Measurements from ENCODE around the gene URGCP.
A peak's percentile ranks its signal among the peaks of the same experiment; 100 is the strongest.

Gene URGCP, protein sequence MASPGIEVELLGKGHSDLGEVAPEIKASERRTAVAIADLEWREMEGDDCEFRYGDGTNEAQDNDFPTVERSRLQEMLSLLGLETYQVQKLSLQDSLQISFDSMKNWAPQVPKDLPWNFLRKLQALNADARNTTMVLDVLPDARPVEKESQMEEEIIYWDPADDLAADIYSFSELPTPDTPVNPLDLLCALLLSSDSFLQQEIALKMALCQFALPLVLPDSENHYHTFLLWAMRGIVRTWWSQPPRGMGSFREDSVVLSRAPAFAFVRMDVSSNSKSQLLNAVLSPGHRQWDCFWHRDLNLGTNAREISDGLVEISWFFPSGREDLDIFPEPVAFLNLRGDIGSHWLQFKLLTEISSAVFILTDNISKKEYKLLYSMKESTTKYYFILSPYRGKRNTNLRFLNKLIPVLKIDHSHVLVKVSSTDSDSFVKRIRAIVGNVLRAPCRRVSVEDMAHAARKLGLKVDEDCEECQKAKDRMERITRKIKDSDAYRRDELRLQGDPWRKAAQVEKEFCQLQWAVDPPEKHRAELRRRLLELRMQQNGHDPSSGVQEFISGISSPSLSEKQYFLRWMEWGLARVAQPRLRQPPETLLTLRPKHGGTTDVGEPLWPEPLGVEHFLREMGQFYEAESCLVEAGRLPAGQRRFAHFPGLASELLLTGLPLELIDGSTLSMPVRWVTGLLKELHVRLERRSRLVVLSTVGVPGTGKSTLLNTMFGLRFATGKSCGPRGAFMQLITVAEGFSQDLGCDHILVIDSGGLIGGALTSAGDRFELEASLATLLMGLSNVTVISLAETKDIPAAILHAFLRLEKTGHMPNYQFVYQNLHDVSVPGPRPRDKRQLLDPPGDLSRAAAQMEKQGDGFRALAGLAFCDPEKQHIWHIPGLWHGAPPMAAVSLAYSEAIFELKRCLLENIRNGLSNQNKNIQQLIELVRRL

DNA sequence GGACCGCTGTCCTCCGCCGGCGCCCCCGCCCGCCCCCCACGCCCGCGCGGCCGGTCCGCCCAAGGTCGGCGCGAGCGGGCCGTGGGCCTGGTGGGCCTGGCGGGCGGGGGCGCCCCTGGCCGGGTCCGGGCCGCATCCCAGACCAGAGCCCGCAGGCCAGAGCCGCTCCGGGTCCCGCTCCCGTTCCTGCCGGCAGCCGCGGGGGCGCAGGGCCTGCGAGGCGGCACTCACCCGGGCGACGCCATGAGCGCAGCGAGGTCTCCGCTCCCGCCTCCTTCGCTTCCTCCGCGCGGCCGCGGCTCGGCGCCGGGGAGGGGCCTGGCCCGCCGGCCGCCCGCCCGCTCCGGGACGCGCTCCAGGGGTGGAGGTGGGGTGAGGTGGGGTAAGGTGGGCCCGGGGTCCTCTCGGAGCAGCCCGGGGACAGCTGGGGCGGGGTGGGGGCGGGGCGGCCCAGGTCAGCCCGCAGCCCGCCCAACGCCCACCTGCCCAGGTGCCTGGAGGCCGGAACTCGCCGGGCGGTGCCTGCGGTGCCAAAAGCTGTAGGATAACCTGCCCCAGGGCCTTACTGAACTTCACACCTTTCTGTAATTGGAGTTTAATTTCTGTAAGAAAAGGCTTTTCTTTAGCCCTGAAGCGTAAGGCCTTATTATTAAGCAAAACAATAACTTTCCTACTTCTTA is at the start of gene URGCP:
Gene URGCP, minus strand, starts transcription at position 266 of the 680 bp plus-strand sequence. Its CDS starts 21 bp downstream, at position 245.
- peak in 2 of 3 donors; percentile 13 to 48 for DNase-seq (ENCODE audit: low read depth in 3 of 3)

DNA sequence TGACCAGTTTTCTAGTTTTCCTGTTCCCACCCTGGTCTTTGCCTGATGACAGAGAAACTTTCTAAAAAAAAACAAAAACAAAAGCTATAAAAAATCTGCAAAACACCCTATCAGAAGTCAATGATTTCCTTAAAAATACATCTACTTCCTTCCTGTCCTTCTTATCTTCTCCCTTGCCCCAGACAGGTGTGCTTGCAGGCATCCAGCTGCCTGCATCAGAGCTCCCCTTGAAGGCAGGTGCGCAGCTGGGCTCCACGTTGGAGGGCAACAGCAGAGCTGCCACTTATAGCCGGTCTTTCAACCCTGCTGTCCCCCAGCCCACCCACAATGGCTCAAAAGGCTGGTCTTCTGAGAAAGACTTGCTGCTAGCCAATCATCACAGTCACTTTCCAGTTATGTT is 49.6 kb upstream of the URGCP start:
- no peak for DNase-seq (ENCODE audit: low read depth in 3 of 3)

DNA sequence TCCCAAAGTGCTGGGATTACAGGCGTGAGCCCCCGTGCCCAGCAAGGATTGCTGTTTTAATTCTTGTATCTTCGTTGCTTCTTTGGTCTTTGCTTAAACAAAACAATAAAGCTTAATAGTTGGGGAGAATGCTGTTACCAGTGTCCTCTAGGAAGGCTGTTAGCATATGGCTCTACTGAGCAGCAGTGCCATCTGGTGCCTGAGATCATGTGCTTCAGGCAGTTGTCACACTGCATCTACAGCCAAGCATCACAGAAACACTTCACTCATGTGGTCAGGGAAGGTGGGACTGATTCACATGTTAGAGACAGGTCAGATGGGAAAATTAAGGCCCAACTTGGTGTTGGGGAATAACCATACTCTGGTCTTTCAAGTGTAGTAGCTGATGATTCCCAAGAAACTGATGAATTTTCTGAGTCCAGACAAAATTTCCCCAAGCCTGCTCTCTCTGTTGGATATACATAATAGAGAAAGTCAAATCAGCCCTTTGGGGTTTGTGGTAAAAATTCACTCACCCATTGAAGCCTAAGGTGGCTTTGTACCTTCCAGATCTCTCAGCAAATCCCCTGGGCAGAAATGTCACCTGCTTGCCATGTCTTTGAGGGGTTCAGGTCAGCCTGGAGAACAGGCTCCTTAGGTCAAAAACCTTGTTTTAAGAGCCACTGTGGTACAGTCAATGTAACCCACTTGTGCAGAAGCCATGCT is 48.3 kb upstream of the URGCP start:
- no peak for DNase-seq (ENCODE audit: low read depth in 3 of 3)

DNA sequence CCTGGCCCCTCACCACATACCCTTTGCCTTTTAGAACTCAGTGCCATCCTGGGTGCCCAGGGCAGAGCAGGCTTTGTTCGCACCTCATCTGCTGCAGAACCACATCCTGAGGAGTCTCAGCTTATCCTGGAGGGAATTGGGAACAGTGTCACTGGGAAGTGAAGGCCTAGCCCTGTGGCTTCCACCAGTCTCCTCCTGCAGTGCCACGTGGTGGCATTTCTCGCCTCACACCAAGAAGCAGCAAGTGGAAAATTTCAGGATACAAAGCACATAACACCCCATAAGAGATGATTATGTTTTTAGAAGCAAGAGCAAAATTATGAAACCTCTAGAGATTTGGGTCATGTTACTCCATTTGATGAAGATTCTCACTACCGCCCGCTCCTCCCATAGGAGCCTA is 46.7 kb upstream of the URGCP start:
- DNase-seq (ENCODE audit: low read depth in 3 of 3), result no peak

DNA sequence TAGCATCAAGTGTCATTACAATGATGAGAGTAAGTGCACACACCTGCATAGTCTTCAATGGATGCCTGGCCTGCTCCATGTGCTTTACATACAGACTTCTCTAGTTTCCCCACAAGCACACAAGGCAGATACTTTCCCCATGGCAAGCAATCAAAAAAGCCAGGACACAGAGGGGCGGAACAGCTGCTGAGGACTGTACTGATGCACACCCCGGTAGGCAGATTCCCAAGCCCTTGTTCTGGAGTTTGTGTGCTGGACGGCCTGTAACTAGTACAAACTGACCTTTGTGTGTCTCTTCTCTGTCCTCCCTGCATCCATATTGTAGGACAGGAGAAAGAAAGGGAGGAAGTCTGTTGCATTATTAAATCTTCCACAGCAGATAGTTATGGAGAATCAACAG is 45.6 kb upstream of the URGCP start:
- DNase-seq (ENCODE audit: low read depth in 3 of 3), result no peak

DNA sequence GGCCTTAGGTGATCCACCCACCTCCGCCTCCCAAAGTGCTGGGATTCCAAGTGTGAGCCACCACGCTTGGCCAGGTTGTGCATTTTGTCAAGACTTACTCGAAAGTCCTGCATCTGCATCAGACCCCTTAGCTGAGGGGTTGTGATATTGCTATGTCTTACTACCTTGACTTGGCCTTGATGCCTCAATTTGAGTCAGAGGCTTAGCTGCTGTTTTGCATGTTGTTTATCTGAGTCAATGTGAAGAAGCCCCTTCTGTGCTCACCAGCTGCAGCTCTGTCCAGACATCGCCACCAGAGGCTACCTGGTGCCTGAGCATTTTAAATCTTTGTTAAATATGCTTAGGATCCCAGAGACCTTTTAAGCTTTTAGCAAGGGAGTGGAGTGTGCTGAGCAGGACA is 37.9 kb upstream of the URGCP start:
- no peak for DNase-seq (ENCODE audit: low read depth in 3 of 3)

DNA sequence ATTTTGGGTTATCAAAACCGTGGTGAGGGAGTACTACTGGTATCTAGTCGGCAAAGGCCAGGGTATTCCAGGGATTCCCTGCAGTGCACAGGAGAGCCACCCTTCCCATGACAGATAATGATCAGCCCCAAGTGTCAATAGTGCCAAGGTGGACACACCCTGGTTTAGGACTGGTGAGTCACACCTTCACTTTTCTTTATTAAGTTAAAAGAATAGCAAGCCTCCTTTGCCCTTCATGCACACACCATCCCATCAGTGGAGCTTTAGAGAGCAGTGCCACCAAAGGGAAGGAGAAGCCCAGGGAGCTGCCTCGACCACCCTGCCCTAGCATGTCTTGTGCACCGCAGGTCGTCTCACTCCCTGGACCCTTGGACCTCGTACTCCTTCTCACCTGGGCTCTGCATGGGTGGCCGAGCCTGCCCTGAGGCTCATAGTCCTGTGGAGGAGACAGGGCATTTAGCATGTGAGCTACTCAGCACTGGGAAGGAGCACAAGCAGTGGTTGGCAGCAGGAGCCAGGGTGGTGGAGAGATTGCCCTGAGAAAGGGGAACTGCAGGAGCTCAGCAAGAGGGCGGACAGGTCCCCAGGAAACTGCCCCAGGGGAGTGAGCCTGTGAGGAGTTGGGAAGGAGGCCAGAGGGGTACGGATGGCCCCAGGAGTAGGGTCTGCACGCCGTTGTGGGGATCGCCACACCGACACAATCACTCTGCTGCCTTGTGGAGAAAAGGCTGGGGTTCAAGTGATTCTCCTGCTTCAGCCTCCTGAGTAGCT is 37.2 kb upstream of the URGCP start:
- DNase-seq (ENCODE audit: low read depth in 3 of 3), result no peak

DNA sequence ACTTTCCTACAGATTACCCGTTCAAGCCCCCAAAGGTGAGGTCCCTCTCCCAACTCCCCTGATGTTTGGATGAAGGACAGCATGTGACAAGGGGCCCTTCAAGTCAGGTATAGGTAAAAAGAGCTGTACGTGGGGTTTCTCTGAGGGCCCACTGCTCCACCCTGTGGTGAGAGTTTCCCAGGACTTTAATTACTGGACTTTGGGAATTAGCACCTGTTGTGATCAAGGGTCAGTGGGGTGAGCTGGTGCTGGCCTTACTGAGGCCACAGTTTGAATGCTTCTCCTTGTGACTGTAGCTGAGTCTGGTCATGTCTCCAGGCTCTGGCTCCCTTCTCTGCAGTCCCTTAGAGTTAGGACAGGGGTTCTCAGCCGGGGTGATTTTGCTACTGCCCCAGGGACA is 36.6 kb upstream of the URGCP start:
- no peak for DNase-seq (ENCODE audit: low read depth in 3 of 3)

DNA sequence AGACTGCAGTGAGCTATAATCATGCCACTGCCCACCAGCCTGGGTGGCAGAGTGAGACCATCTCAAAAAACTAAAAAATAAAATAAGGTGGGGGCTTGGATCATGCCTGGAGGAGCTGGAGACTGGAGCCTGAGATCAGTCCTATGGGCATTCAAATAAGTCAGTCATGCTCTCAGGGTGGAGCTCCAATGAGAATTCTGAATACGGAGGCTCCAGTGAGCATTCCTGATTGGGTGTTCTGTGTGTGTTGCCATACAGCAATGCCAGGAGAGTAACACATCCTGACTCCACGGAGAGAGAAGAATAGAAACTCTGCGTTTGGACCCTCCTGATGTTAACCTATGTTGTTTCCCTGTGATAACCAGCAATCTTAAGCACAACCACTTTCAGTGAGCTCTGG is 35.9 kb upstream of the URGCP start:
- DNase-seq (ENCODE audit: low read depth in 3 of 3), result no peak

DNA sequence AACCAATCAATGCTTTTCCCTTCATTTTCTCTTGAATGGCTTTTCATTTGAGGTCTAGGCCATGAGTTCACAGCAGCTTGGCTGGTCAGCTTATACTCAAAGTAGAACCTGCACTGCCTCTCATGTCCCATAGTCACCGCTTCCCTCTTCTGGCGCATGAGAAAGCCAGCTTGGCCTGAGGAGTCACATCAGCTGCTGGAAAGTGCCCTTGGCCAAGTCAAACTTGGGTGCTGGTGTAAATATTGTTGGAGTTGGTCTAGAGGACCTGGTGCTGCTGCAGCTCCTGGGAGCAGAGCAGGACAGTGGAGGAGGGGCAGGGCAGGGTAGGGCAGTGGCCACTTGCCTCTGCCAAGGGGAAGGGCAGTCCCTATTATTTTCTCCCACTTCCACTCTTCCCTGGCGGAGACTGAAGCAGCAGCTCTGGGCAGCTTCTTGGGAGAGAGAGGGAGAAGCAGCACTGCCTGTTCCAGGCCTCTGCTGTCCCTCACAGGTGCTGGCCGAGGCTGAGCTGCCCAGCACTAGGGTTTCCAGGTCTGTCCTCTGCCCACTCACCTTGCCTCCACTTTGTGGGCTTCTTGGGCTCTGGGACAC is 32.6 kb upstream of the URGCP start:
- DNase-seq (ENCODE audit: low read depth in 3 of 3), result no peak

DNA sequence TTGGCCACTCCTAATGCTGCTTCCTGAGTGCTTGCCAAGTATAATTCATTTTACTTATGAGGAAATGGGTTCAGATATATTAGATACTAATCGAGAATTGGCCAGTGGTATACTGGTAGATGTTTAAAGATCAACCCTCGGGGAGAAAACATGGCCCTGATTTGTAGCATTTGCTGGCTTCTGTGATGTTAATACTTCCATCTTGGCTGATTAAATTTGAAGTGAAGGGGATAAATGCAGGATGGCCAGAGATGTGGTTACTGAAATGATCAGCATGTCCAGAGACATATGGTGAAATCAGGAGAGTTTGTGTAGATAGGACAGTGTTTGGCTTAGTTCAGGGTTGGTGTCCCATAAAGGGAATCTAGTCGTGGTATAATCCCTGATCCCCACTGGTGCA is 31.0 kb upstream of the URGCP start:
- DNase-seq (ENCODE audit: low read depth in 3 of 3), result no peak

DNA sequence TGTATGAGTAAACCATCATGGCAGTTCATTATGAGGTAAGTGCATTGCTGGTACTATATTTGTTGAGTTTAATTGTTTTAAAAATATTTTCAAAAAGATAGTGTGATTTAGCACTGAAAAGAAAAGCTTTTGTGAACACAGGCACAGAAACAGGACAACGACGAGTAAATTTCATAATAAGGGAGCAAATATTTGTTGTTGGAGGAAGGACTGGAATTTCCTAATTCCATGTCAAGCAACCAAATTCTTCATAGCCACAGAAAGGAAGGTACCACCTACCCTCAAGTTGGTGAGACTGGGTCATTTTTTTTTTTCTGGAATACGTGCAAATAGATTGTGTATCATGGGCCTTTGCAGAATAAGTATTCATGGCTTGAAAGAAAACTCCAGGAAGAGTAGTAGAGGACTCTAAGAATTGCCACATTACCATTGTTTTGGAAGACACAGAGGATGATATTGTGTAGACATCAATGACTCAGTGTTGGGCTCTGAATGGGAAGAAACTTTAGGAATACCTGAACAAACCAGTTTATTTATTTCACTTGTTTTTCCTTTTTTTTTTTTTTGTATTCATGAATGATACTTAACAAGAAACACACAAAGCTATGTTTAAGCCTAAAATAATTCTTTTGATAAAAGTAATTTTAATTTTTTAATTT is 27.6 kb upstream of the URGCP start:
- no peak for DNase-seq (ENCODE audit: low read depth in 3 of 3)

DNA sequence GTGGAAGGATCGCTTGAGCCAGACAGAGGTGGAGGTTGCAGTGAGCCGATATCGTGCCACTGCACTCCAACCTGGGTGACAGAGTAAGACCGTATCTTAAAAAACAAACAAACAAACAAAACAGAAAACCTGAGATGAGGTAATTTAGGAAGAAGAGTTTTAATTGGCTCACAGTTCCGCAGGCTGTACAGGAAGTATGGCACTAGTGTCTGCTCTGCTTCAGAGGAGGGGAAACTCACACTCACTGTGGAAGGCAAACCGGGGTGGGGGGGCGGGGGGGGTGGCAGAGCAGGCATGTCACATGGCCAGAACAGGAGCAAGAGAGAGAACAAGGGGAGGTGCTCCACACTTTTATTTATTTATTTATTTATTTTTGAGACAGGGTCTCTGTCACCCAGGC is 24.9 kb upstream of the URGCP start:
- DNase-seq (ENCODE audit: low read depth in 3 of 3), result no peak

DNA sequence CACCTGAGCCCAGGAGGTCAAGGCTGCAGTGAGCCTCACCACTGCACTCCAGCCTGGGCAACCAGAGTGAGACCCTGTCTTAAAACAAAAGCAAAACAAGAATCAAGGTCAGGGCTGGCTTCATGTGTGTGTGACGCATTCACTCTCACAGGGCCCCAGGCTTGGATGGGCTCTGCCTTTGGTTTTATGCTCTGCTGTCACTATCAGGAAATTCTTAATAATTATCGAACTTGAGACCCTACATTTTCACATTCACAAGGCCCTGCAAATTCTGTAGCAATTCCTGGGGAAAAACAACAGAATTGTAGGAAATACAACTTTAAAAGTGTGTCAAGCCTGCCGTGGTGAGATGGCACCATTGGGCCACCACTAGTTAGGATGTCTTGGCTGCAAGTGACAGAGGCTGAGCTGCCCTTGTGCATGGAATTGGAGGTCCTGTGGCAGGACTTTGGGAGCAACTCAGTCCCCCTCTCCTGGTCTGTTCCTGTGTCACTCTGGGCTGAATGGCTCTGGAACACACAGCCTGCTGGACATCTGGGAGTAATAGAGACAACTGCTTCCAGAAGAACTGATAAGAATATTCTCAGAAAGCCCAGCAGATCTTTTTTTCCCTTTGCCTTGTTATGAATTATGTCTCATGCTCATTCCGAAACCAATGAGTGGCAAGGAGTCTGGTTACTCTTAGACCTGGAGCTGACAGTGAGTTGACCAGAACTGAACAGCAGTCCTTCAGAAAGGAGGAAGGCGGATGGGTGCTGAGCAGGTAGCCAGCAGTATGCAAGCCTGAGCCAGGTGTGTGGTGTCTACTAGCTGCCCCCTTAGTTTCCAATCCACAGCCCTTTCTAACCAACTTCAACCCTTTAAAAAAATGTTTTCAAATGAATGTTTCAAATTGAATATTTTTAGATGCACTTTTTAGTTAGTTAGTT is 23.4 kb upstream of the URGCP start:
- no peak for DNase-seq (ENCODE audit: low read depth in 3 of 3)

DNA sequence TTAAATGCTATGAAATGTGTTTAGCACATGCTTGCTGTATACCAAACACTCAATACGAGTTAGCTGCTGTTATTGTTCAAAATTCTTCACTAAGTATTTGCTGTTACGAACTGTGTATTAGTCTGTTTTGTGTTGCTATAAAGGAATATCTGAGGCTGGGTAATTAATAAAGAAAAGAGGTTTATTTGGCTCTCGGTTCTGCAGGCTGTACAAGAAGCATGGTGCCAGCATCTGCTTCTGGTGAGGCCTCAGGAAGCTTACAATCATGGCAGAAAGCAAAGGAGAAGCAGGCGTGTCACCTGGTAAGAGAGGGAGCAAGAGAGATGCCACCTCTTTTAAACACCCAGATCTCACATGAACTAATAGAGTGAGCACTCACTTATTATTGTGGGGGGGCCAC is 21.4 kb upstream of the URGCP start:
- DNase-seq (ENCODE audit: low read depth in 3 of 3), result no peak

DNA sequence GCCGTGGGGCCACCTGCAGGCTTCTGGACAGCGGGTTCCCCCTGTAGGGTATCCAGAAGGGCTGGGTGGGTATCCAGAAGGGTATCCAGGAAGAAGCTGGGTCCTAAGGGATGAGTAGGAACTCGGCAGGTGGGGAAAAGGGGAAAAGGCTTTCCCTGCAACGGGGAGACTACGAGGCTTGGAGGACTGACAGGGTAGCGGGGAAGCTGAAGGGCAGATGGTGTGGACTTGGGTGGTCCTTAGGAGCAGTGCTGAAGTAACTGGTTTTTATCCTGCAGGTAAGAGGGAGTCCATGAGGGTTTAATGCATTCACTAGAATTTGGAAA is 20.4 kb upstream of the URGCP start:
- no peak for DNase-seq (ENCODE audit: low read depth in 3 of 3)

DNA sequence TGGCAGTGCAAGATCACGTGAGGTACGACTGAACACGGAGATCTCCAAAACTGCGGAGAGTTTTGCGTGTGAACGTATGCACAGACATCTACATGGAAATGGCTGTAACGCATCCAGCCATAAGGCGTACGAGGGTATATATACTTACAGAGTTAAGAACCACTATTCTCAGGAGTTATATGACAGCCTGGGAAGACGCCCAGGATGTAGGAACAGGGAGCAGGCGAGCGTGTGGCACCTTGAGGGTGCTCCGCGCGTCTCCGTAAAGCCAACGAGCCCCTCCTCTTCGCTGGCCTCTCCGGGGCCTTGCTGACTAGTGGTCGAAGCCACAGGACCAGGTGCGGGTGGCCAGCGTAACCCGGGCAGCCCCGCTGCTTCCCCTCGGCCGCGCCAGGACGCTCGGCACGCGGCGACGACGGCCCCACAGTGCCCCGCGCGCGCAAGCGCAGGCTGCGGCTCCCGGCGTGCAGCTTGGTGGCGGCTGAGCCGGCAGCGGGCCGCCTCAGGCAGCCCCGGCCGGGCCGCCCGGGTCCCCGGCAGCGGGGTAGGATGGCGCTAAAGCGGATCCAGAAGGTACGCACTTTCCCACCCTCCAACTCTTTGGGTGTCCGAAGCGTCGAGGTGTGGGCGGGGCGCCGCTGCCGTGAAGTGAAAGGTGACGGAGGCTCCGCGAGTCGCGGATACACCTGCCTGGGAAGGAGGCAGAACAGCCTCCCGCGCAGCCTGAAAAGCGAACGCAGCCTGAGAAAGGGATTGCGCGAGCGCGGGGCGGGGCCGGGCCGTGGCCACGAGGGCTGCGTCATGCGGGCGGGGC is 19.8 kb upstream of the URGCP start, which contains the start of gene UBE2D4:
Gene UBE2D4, plus strand, starts transcription at position 453 of the 814 bp plus-strand sequence. Its CDS starts 97 bp downstream, at position 550.
- DNase-seq (ENCODE audit: low read depth in 3 of 3), result peak; percentile 79 to 89 (median 79)

DNA sequence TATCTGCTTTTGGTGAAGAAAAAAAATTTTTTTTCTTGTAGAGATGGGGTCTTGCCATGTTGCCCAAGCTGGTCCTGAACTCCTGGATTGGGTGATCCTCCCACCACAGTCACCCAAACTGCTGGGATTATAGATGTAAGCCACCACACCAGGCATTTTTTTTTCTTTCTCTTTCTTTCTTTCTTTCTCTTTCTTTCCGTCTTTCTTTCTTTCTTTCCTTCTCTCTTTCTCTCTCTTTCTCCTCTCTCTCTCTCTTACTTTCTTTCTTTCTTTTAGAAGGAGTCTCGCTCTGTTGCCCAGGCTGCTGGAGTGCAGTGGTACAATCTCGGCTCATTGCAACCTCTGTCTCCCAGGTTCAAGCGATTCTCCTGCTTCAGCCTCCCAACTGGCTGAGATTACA is 16.3 kb upstream of the URGCP start:
- no peak for DNase-seq (ENCODE audit: low read depth in 3 of 3)
